ENCODE data around the gene SEL1L. TPM values are rescaled to one million over a fixed set of nuclear protein-coding genes. Genes with fewer than 3 reads are reported as not detected.

Gene SEL1L
- total and polyA plus RNA-seq, 2 donors (not counting 3 experiments of a cell fraction or from before 2014, with no cell fraction given), result 15.0 to 95.0 TPM

GRCh38 chr14:81485781-81486180, 47.9 kb downstream of the SEL1L start:
- Histone ChIP-seq H3K4me2 (ENCODE audit: insufficient read depth, low read length) (no peak overlapping the region), H3K79me2 (ENCODE audit: control insufficient read depth, insufficient read depth, low read length) (no peaks in the 10 kb centered on the region), H3K4me3 (replicated peaks in 1 of 3; ENCODE audit: insufficient read depth in 1 of 3, low read depth in 1 of 3, low read length in 3 of 3) (no peak overlapping the region), H2AFZ (ENCODE audit: low read depth, low read length) (no peak overlapping the region), H3K9me1 (replicated peaks; ENCODE audit: control insufficient read depth, extremely low read depth, insufficient read depth, low read length) (no peaks in the 10 kb centered on the region), H3K27ac (ENCODE audit: insufficient read depth, low read depth, low read length) (no peak overlapping the region), H3K9ac (replicated peaks; ENCODE audit: extremely low read depth, insufficient read depth, low read length) (no peak overlapping the region), H3K9me3 (replicated peaks; ENCODE audit: control insufficient read depth, insufficient read depth, low read length) (no peaks in the 10 kb centered on the region), H3K36me3 (ENCODE audit: control insufficient read depth in 2 of 2, extremely low read depth in 1 of 2, insufficient read depth in 2 of 2, low read length in 2 of 2) (peaks cover 13 to 20% of the 10 kb centered on the region in 2 experiments), H4K20me1 (replicated peaks; ENCODE audit: control insufficient read depth, extremely low read depth, insufficient read depth, low read length) (no peaks in the 10 kb centered on the region), H3K27me3 (ENCODE audit: control insufficient read depth in 2 of 2, insufficient read depth in 2 of 2, low read length in 2 of 2) (no peaks in the 10 kb centered on the region), H3K4me1 (ENCODE audit: control insufficient read depth, extremely low read depth, insufficient read depth, low read length) (no peaks in the 10 kb centered on the region)
- BruUV-seq (replicated peaks), result no TSS peak
- ChIA-PET POLR2A (no interaction called here), CTCF (interaction anchor here (1.2 kb wide), 1 partner anchor 21 kb away, joined by 3 read pairs; no protein-coding TSS in a partner anchor)
- DNase-seq (ENCODE audit: low read depth, low spot score) (no peak), FAIRE-seq (no peak)
- dilution Hi-C loops (cut with MboI; ENCODE audit: extremely low pct_ligation_motif_present, low sequenced_read_pairs), result no loop called here
- TF ChIP-seq EZH2 (IDR thresholded peaks at IDR 0.05; ENCODE audit: borderline replicate concordance, low read depth, low read length, severe bottlenecking) (no peak), POLR2A (IDR thresholded peaks at IDR 0.05; ENCODE audit: low read depth, low read length) (no peak), MAX (IDR thresholded peaks at IDR 0.05; ENCODE audit: insufficient read depth, insufficient read length) (no peak), GATA2 (IDR thresholded peaks at IDR 0.05; ENCODE audit: insufficient read depth, insufficient read length, low read depth, low read length) (no peak), CTCF (IDR thresholded peaks at IDR 0.05; ENCODE audit: extremely low read depth in 1 of 2, insufficient read depth in 1 of 2, low read depth in 1 of 2, low read length in 2 of 2) (no peak), JUN (IDR thresholded peaks at IDR 0.05; ENCODE audit: borderline replicate concordance, insufficient read depth, insufficient read length, low read depth) (no peak), POLR2AphosphoS5 (IDR thresholded peaks at IDR 0.05; ENCODE audit: insufficient read depth, low read depth, low read length) (no peak), MYC (IDR thresholded peaks at IDR 0.05; ENCODE audit: low read depth, low read length) (no peak), FOS (IDR thresholded peaks at IDR 0.05; ENCODE audit: borderline replicate concordance, insufficient read depth, low read length) (no peak)
- intact Hi-C loops (cut with micrococcal nuclease), result no loop called here

Measured in endothelial cell of umbilical vein (primary cell).